Stomach (tissue), 4 donors: ENCODE results near the gene GALNT3.

Experiments
- CTCF ChIP-seq, 7 experiments: fragments of 450-650 bp in 4 of 7; fragments of 200-600 bp in 3 of 7; sonication (generic) in 3 of 7; IDR thresholded peaks; one replicate each; pipeline ENCODE4 v1.5.1; 2016 to 2019; ENCODE audit warnings: antibody characterized with exemption in 7 of 7, control low read depth in 2 of 7, mild to moderate bottlenecking in 1 of 7
- EP300 ChIP-seq: sonication (generic); formaldehyde crosslinking; IDR thresholded peaks from one replicate; pipeline ENCODE4 v1.6.1; 2017; ENCODE audit warnings: antibody characterized with exemption
- POLR2A ChIP-seq, 4 donors: fragments of 450-650 bp; IDR thresholded peaks; one replicate each; pipeline ENCODE4 v1.6.1; 2016; ENCODE audit warnings: antibody characterized with exemption in 4 of 4, control low read depth in 2 of 4, mild to moderate bottlenecking in 1 of 4, moderate library complexity in 1 of 4

- TF ChIP-seq CTCF (IDR thresholded peaks at IDR 0.05) = no peak
- no peak for TF ChIP-seq POLR2A (IDR thresholded peaks at IDR 0.05)
- no peak for TF ChIP-seq EP300
Measured at GRCh38 chr2:165825041-165825440, 31.0 kb upstream of the GALNT3 start.
